ENCODE measurements around the gene IGHMBP2.
"Not testable (repeated sequence)": the region's sequence is repeated elsewhere in the genome, so short reads cannot be mapped to it uniquely, and the experiment has no call there.

Gene IGHMBP2

DNA sequence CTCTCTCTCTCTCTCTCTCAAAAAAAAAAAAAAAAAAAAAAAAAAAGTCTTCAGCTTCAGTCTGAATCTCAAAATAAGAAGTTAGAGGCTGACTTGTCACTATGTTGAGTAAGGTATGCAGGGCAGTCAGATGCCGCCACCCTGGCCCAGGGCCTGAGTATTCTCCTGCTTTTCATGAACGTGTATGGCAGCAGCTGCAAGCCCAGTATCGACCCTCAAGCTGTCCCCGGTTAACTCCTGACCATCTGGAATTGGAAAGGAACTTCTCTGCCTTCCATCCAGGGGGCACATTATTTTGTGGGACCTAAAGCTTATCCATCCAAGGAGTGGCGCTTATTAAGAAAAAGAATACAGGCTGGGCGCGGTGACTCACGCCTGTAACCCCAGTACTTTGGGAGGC, 65.7 kb downstream of the IGHMBP2 start:
- Mint-ChIP-seq H3K27me3 (peaks cover 17% of the 10 kb centered on the region), H3K4me1 (no peaks in the 10 kb centered on the region), H3K36me3 (no peaks in the 10 kb centered on the region), H3K4me3 (no peak overlapping the region), H3K27ac (no peak overlapping the region), H3K9me3 (peaks cover 3% of the 10 kb centered on the region)
- no peak for ATAC-seq

- no peaks in the 10 kb centered on the region for H3K36me3 Mint-ChIP-seq
- ATAC-seq, result no peak
- H3K27ac Mint-ChIP-seq, result no peak overlapping the region
- H3K4me3 Mint-ChIP-seq, result no peak overlapping the region
- H3K4me1 Mint-ChIP-seq, result peaks cover 5% of the 10 kb centered on the region
- H3K9me3 Mint-ChIP-seq, result peaks cover 6% of the 10 kb centered on the region
- H3K27me3 Mint-ChIP-seq, result peaks cover 17% of the 10 kb centered on the region
These were observed 67.4 kb downstream of the IGHMBP2 start for GRCh38 chr11:68970921-68971636.

DNA sequence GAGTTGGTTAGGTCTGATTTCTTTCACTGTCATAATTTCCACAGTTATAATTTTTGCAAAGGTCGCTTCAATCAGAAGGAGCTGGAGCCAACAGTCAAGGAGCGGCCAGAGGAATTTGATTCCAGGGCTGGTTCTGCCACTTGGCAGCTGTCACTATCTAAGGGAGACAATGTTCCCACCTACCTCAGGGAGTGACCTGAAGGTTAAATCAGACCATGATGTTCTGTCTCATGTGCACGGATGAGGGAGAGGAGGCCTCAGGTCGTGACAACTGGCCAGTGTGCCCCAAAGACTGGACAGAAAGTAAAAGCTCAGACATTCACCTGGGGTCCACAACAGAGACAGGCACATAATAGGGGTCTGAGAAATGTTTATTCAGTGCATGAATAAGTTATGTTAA, 69.5 kb downstream of the IGHMBP2 start:
- H3K27ac Mint-ChIP-seq, result no peak overlapping the region
- H3K36me3 Mint-ChIP-seq, result no peaks in the 10 kb centered on the region
- ATAC-seq, result no peak
- H3K4me1 Mint-ChIP-seq, result peaks cover 5% of the 10 kb centered on the region
- H3K9me3 Mint-ChIP-seq, result peaks cover 6% of the 10 kb centered on the region
- H3K4me3 Mint-ChIP-seq, result no peak overlapping the region
- H3K27me3 Mint-ChIP-seq, result peaks cover 12% of the 10 kb centered on the region

DNA sequence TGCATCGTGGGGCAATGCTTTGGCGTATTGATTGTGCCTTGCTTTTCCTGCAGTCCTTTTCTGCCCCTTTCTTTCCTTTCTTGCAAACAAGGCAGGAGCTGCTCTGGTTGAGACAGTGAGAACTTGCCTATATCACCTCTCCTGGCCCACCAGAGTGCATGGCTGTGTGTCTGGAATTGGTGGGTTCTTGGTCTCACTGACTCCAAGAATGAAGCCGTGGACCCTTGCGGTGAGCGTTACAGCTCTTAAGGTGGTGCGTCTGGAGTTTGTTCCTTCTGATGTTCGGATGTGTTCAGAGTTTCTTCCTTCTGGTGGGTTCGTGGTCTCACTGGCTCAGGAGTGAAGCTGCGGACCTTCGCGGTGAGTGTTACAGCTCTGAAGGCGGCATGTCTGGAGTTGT, 70.0 kb downstream of the IGHMBP2 start:
- H3K27me3 Mint-ChIP-seq, result peaks cover 12% of the 10 kb centered on the region
- not testable (repeated sequence) for H3K9me3 Mint-ChIP-seq, H3K4me1 Mint-ChIP-seq, ATAC-seq, H3K4me3 Mint-ChIP-seq, H3K36me3 Mint-ChIP-seq, H3K27ac Mint-ChIP-seq

- peak overlapping the region; percentile 61 for H3K27ac Mint-ChIP-seq
- H3K9me3 Mint-ChIP-seq, result peaks cover 6% of the 10 kb centered on the region
- H3K36me3 Mint-ChIP-seq, result no peaks in the 10 kb centered on the region
- H3K4me3 Mint-ChIP-seq, result no peak overlapping the region
- ATAC-seq, result peak; percentile 69
- peaks cover 5% of the 10 kb centered on the region for H3K4me1 Mint-ChIP-seq
- peaks cover 18% of the 10 kb centered on the region for H3K27me3 Mint-ChIP-seq
These were observed 70.9 kb downstream of the IGHMBP2 start for GRCh38 chr11:68974421-68975194.

DNA sequence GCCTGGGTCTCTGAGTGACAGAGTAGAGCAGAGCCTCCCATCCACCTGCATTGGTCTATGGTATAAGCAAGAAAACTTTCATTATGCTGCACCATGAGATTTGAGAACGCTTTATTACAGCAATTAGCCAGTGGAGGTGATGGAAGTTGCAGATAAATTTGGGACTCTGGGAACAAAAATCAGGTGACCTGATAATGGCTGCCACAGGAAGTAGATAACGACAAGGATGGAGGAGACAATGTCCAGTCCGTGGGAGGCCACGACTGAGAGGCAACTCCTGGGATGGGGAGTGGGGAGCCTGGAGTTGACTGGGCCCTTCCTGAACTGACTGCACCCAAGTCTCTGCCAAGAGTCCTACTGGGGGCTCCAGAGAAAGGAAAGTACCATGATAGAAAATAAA, 72.4 kb downstream of the IGHMBP2 start:
- peaks cover 6% of the 10 kb centered on the region for H3K9me3 Mint-ChIP-seq
- ATAC-seq, result no peak
- H3K27me3 Mint-ChIP-seq, result peaks cover 29% of the 10 kb centered on the region
- H3K4me3 Mint-ChIP-seq, result no peak overlapping the region
- no peak overlapping the region for H3K27ac Mint-ChIP-seq
- H3K36me3 Mint-ChIP-seq, result no peaks in the 10 kb centered on the region
- H3K4me1 Mint-ChIP-seq, result peaks cover 5% of the 10 kb centered on the region

DNA sequence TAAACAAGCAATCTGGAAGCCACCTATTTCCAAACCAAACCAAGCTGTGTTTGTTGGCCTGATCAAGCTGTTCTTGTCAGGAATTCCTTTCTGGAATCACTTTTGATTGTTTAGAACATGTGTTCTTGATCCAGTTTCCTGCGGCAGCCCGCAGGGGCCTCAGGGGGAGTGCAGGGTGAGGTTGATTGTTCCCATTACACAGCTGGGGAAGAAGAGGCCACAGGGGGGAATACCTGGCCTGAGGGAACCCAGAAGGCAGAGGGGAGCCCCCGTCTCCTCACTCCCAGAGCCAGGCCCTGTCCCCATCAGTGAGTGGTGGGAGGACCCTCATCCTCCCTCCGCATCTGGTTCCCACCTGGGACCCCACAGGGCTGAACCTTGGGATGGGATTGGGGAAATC, 72.9 kb downstream of the IGHMBP2 start:
- ATAC-seq, result no peak
- Mint-ChIP-seq H3K36me3 (no peaks in the 10 kb centered on the region), H3K27me3 (peaks cover 33% of the 10 kb centered on the region), H3K4me1 (peaks cover 5% of the 10 kb centered on the region), H3K4me3 (no peak overlapping the region), H3K9me3 (peaks cover 3% of the 10 kb centered on the region), H3K27ac (no peak overlapping the region)

DNA sequence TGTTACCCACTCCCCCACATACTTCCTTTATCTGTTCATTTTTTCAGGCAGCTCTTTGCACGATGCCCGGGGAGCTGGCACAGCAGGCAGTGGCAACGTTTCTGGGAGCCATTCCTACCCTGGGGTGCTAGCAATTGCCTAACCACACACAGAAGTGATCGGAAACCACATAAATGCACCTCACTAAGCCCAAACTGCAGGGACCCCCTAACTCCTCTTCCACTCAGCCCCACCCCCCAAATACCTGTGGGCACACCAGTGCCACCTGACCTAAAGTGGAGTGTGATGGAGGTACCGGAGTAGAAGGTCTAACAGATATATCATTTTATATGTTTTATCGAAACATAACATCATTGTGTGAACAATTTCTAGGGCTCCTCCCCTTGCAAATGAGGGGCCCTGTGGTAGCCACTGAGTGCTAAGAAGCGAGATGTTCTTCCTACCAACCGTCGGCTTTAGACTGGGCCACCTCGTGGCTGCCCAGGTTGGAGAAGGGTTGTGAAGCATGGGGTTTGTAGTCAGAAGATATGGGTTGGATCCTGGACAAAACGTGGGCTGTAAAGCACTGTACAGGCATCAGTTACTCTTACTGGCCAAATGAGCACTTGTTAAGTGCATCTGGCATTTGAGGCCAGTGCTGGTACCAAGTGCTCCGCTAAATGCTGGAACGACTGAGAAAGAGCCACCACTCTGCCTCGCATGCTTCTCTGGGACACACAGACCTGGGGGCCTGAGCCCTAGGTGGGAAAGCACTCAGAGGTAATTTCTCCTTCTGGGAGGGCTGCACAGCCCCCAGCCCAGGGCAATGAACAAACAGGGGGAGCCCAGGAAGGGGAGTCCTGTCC, 74.3 kb downstream of the IGHMBP2 start:
- Mint-ChIP-seq H3K4me3 (no peak overlapping the region), H3K27ac (no peak overlapping the region), H3K4me1 (peaks cover 5% of the 10 kb centered on the region), H3K9me3 (peaks cover 9% of the 10 kb centered on the region), H3K36me3 (no peaks in the 10 kb centered on the region), H3K27me3 (peaks cover 47% of the 10 kb centered on the region)
- ATAC-seq, result no peak

DNA sequence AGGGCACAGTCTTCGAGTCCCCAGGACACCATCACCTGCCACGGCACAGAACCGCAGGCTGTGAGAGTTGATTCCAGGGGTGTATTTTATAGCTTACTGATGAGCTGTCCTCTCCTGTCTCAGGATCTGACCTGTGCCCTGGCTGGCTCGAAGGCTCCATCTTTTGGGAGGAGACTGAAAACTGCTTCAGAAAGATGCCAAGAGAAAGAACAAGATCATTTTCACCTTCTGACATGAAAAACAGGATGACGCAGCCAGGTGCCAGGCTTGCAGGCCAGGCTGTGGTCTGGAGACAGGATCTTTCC, 74.9 kb downstream of the IGHMBP2 start:
- Mint-ChIP-seq H3K27me3 (peaks cover 47% of the 10 kb centered on the region), H3K9me3 (peaks cover 9% of the 10 kb centered on the region), H3K4me1 (peaks cover 5% of the 10 kb centered on the region), H3K27ac (no peak overlapping the region), H3K4me3 (no peak overlapping the region), H3K36me3 (no peaks in the 10 kb centered on the region)
- no peak for ATAC-seq

DNA sequence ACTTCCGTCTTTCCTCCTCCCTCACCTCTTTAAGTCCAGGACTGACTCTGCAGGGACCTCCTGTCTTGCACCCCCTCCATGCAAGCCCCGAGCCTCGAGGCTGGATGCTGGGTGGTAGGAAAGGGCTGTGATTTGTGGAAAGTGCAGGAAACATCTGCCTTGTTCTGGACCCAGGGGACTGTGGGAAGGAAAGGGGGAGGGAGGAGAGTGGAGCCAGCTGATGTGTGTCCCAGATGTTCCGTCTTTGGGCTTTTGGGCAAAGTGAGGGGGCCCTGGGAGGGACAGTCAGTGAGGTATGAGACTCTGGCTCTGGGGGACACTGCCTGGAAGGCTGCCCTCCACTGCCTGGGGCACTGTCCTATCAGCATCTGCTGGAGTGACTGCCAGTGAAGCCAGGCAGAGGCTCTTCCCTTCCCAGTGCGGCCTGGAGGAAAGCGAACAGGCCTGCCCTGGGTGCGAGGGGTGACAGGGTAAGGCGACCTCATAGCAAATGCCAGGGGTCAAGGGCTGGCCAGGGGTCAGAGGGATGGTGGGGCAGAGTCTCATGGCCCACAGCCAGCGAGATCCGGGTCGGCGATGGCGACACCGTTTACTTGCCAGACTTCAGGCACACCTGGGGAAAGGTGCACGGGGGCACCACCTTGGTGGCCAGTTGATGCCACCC, 75.4 kb downstream of the IGHMBP2 start:
- Mint-ChIP-seq H3K36me3 (no peaks in the 10 kb centered on the region), H3K4me1 (peaks cover 5% of the 10 kb centered on the region), H3K9me3 (peaks cover 9% of the 10 kb centered on the region), H3K27ac (no peak overlapping the region), H3K27me3 (peaks cover 47% of the 10 kb centered on the region), H3K4me3 (no peak overlapping the region)
- no peak for ATAC-seq

- H3K27ac Mint-ChIP-seq, result no peak overlapping the region
- peaks cover 47% of the 10 kb centered on the region for H3K27me3 Mint-ChIP-seq
- H3K4me3 Mint-ChIP-seq, result no peak overlapping the region
- no peaks in the 10 kb centered on the region for H3K4me1 Mint-ChIP-seq
- H3K9me3 Mint-ChIP-seq, result peaks cover 6% of the 10 kb centered on the region
- no peaks in the 10 kb centered on the region for H3K36me3 Mint-ChIP-seq
- no peak for ATAC-seq
These were observed 76.5 kb downstream of the IGHMBP2 start for GRCh38 chr11:68979931-68980775.

DNA sequence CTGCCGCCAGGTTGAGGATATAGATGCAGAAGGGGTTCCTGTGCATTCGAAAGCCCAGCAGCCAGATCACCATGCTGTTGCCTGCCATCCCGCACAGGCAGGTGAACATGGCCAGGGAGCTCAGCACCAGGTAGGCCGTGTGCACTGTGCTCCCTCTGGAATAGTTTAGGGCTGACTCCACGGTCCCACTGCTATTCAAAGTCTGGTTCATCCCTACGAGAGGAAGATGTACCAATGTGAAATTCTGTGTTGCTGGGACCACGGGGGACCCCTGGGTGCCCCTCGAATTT, 77.0 kb downstream of the IGHMBP2 start, which contains the start of gene MRGPRD:
Gene MRGPRD, minus strand, starts transcription at position 211 of the 290 bp plus-strand sequence. Its CDS starts 0 bp downstream, at position 211.
- no peaks in the 10 kb centered on the region for H3K36me3 Mint-ChIP-seq
- no peak for ATAC-seq
- H3K4me1 Mint-ChIP-seq, result no peaks in the 10 kb centered on the region
- H3K9me3 Mint-ChIP-seq, result peaks cover 6% of the 10 kb centered on the region
- peaks cover 47% of the 10 kb centered on the region for H3K27me3 Mint-ChIP-seq
- no peak within 1 kb of the TSS for H3K4me3 Mint-ChIP-seq
- H3K27ac Mint-ChIP-seq, result no peak within 1 kb of the TSS

DNA sequence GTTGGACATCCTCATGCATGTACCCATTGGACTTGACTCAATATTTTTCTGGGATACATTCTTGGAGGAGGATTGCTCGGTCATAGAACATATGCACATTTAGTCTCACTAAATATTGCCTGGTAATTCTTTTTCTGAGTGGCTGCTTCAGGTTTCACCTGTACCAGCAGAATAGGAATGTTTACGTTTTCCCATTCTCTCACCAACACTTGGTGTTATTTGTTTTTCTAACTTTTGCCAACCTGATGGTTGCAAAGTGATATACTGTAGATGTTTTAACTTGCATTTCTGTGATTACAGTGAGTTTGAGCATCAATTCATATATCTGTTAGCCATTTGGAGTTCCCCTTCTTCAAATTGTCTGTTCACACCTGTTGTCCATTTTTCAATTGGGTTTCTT, 78.4 kb downstream of the IGHMBP2 start:
- Mint-ChIP-seq H3K27me3 (peaks cover 56% of the 10 kb centered on the region), H3K27ac (no peak overlapping the region), H3K4me3 (no peak overlapping the region), H3K4me1 (no peaks in the 10 kb centered on the region), H3K9me3 (peaks cover 13% of the 10 kb centered on the region), H3K36me3 (peaks cover 8% of the 10 kb centered on the region)
- ATAC-seq, result no peak

- Mint-ChIP-seq H3K4me3 (no peak overlapping the region), H3K27ac (no peak overlapping the region), H3K9me3 (peaks cover 16% of the 10 kb centered on the region), H3K4me1 (no peaks in the 10 kb centered on the region), H3K36me3 (peaks cover 11% of the 10 kb centered on the region), H3K27me3 (peaks cover 60% of the 10 kb centered on the region)
- ATAC-seq, result no peak
These were observed 80.1 kb downstream of the IGHMBP2 start for GRCh38 chr11:68983801-68984200.

All from stimulated activated memory B cell treated with anti-CD40 and anti-IgM and Interleukin-4, amounts not matched to agents 10 μg/mL and 1 μg/mL and 100 μg/mL, for 72 hours (primary cell).